Measurements from ENCODE around the gene IFNA5. TPM values are rescaled to one million over a fixed set of nuclear protein-coding genes. Genes with fewer than 3 reads are reported as not detected.

The IFNA5 gene
- total RNA-seq, 1 experiment from 2014 or later, result not detected

DNA sequence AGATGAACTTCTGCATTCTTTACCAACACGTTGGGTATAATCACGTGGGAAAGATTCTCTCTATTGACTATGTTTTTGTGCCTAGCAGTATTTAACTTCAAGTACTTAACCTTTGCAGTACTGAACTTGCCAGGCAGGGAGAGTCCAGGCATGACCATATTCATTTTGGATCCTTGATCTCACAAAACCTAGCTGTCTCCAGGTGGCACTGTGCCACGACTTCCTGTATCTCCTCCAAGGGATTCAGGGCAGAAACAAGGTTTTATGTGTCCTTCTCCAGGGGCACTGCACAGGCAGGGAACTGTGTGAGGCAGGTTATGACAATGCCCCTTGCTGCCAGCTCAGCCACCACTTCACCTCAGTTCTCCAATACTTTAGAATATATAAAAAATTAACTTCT is 11.7 kb upstream of the IFNA5 start:
- Histone ChIP-seq H4K20me1 (ENCODE audit: insufficient read depth) (no peaks in the 10 kb centered on the region), H3K36me3 (ENCODE audit: control insufficient read depth in 1 of 2, insufficient read depth in 2 of 2, low read length in 2 of 2) (no peaks in the 10 kb centered on the region), H3K9me2 (ENCODE audit: insufficient read depth) (no peaks in the 10 kb centered on the region), H2AFZ (ENCODE audit: low read depth, low read length, poor library complexity, severe bottlenecking) (peak overlapping the region; percentile 8), H3K4me3 (replicated peaks in 1 of 2; ENCODE audit: low read depth in 1 of 2, low read length in 2 of 2) (no peak overlapping the region), H3K27ac (ENCODE audit: low read depth, low read length) (no peak overlapping the region), H3K9me3 (ENCODE audit: control insufficient read depth in 1 of 2, insufficient read depth in 1 of 2, low read depth in 1 of 2, low read length in 2 of 2) (no peaks in the 10 kb centered on the region), H3K79me2 (ENCODE audit: insufficient read depth, low read length) (no peaks in the 10 kb centered on the region), H3K4me1 (ENCODE audit: control insufficient read depth in 1 of 2, insufficient read depth in 2 of 2, low read length in 2 of 2) (peaks cover 3 to 10% of the 10 kb centered on the region in 2 experiments; a peak in 3 of 4 replicates), H3K9ac (ENCODE audit: low read length) (no peak overlapping the region), H3K27me3 (ENCODE audit: insufficient read depth, low read length) (no peaks in the 10 kb centered on the region), H3K4me2 (ENCODE audit: low read length) (no peak overlapping the region)
- POLR2A ChIA-PET, result no interaction called here
- TF ChIP-seq CEBPB (IDR thresholded peaks at IDR 0.05; ENCODE audit: low read depth), result no peak
- TF ChIP-seq CTCF (IDR thresholded peaks at IDR 0.05 in 2 of 3, conservative IDR thresholded peaks at IDR 0.05 in 1 of 3; ENCODE audit: borderline replicate concordance in 1 of 3, insufficient read depth in 1 of 3, low read depth in 2 of 3, low read length in 2 of 3), result 0 out of 6 replicates have a peak, but pooled peaks of 1 of the 3 experiments have one; percentile 5
- peak; percentile 13; the same call in 1 of the 2 replicates for TF ChIP-seq RAD21 (IDR thresholded peaks at IDR 0.05; ENCODE audit: low read depth)
- no peak for TF ChIP-seq ATF3 (IDR thresholded peaks at IDR 0.05)
- peak; percentile 26; the same call in 1 of the 2 replicates for TF ChIP-seq ELF1 (IDR thresholded peaks at IDR 0.05; ENCODE audit: borderline replicate concordance, low read depth)
- no peak for TF ChIP-seq FOSL1 (IDR thresholded peaks at IDR 0.05; ENCODE audit: low read depth)
- RAD21 ChIA-PET (ENCODE audit: low non-redundant PET in 1 of 2, low total read pairs in 2 of 2, uncharacterized antibody in 2 of 2, unreplicated experiment in 2 of 2), result no interaction called here
- intact Hi-C loops (cut with micrococcal nuclease), result no loop called here
- no TSS peak for BruUV-seq (replicated peaks)
- no peak for DNase-seq (ENCODE audit: low read depth, low spot score)
- CTCF ChIA-PET, result interaction anchor here (0.9 to 3.1 kb wide), 3 partner anchors 64 to 122 kb away, joined by 3 to 21 read pairs (median 6); no protein-coding TSS in a partner anchor
- ATAC-seq, result peak; percentile 67

Data from HCT116 (cell line).